CD4-positive, CD25-positive, alpha-beta regulatory T cell (primary cell): ENCODE measurements around the gene CAPZB. TPM values are rescaled to one million over a fixed set of nuclear protein-coding genes. Genes with fewer than 3 reads are reported as not detected.
A peak's percentile ranks its signal among the peaks of the same experiment; 100 is the strongest.

ENCODE experiments used
- ATAC-seq, 2 donors: fragments of 150-1000 bp; cut with Tn5 transposase; one replicate each; pipeline ENCODE4 v1.10.0; 2021; ENCODE audit warnings: low read depth in 2 of 2, moderate number of reproducible peaks in 2 of 2, moderate library complexity in 1 of 2
- DNase-seq, 3 donors: peaks; one replicate each; pipeline versions ENCODE4 v3.0.0 to v3.0.0-alpha.2; 2012 to 2022; ENCODE audit warnings: mixed read lengths in 1 of 3
- H3K27ac ChIP-seq: one replicate; pipeline ENCODE4 v1.7.0; 2013; ENCODE audit warnings: mild to moderate bottlenecking, low read length; ENCODE audit not compliant: insufficient read depth, poor library complexity, severe bottlenecking
- H3K27me3 ChIP-seq: one replicate; pipeline ENCODE4 v1.7.0; 2013; ENCODE audit warnings: low read length; ENCODE audit not compliant: control insufficient read depth, insufficient read depth
- H3K36me3 ChIP-seq: one replicate; pipeline ENCODE4 v1.7.0; 2013; ENCODE audit warnings: mild to moderate bottlenecking, low read length, moderate library complexity; ENCODE audit not compliant: control insufficient read depth, insufficient read depth
- H3K4me1 ChIP-seq: 2 replicates; pipeline ENCODE4 v1.7.0; 2013; ENCODE audit warnings: mild to moderate bottlenecking, low read length; ENCODE audit not compliant: insufficient read depth, control insufficient read depth, poor library complexity, severe bottlenecking
- H3K4me3 ChIP-seq: one replicate; pipeline ENCODE4 v1.7.0; 2013; ENCODE audit warnings: low read depth, mild to moderate bottlenecking, low read length, moderate library complexity
- H3K9me3 ChIP-seq, 2 experiments: 1 replicate in 1 of 2; 2 replicates in 1 of 2; pipeline ENCODE4 v1.7.0; 2013; ENCODE audit warnings: low read length in 2 of 2, mild to moderate bottlenecking in 1 of 2, moderate library complexity in 1 of 2; ENCODE audit not compliant: control insufficient read depth in 2 of 2
- H3K27ac Mint-ChIP-seq, 3 donors: one replicate each; pipeline ENCODE4 v1.8.0; 2020 to 2022; ENCODE audit warnings: mild to moderate bottlenecking in 3 of 3, mixed read lengths in 3 of 3, moderate library complexity in 2 of 3
- H3K27me3 Mint-ChIP-seq: one replicate; pipeline ENCODE4 v1.8.0; 2022; ENCODE audit warnings: mild to moderate bottlenecking, mixed read lengths
- H3K36me3 Mint-ChIP-seq: one replicate; pipeline ENCODE4 v1.8.0; 2020; ENCODE audit warnings: mixed read lengths
- H3K4me1 Mint-ChIP-seq, 4 donors: one replicate each; pipeline ENCODE4 v1.8.0; 2020 to 2022; ENCODE audit warnings: mixed read lengths in 4 of 4, mild to moderate bottlenecking in 1 of 4
- H3K4me3 Mint-ChIP-seq, 4 donors: one replicate each; pipeline ENCODE4 v1.8.0; 2020 to 2022; ENCODE audit warnings: mild to moderate bottlenecking in 4 of 4, mixed read lengths in 4 of 4, moderate library complexity in 3 of 4
- H3K9me3 Mint-ChIP-seq, 7 donors: one replicate each; pipeline ENCODE4 v1.8.0; 2020 to 2022; ENCODE audit warnings: mixed read lengths in 7 of 7, mild to moderate bottlenecking in 3 of 7, moderate library complexity in 2 of 7
- polyA plus RNA-seq, 4 donors: library from polyadenylated mRNA; unstranded; fragments of 300-500 nt; fragmentation: Illumina TruSeq; gene quantifications; one replicate each; pipeline ENCODE4 v1.2.3, GENCODE V29; 2021
- total RNA-seq: library from RNA; stranded (reverse); gene quantifications from one replicate; pipeline ENCODE4 v1.2.3, GENCODE V29; 2022

CAPZB gene
- total and polyA plus RNA-seq, 5 donors from 2014 or later, result 372 to 588 (median 462) TPM

GRCh38 chr1:19453741-19454201, 31.6 kb downstream of the CAPZB start:
- DNase-seq (no peak), ATAC-seq (peak in 1 of 2 donors; percentile 27)
- Mint-ChIP-seq H3K4me1 (peaks cover 23 to 97% (median 72%) of the 10 kb centered on the region in 4 donors), H3K27me3 (no peaks in the 10 kb centered on the region), H3K27ac (peak overlapping the region; percentile 57 to 88 (median 84)), H3K4me3 (peak overlapping the region in 2 of 4 donors; percentile 17 to 52), H3K36me3 (peaks cover 15% of the 10 kb centered on the region), H3K9me3 (no peaks in the 10 kb centered on the region)
- no peaks in the 10 kb centered on the region for H3K9me3 ChIP-seq
- H3K27ac ChIP-seq, result no peak overlapping the region
- H3K36me3 ChIP-seq, result peaks cover 11% of the 10 kb centered on the region
- H3K4me1 ChIP-seq, result peaks cover 65% of the 10 kb centered on the region
- H3K27me3 ChIP-seq, result no peaks in the 10 kb centered on the region
- no peak overlapping the region for H3K4me3 ChIP-seq

- no peak overlapping the region for H3K4me3 Mint-ChIP-seq
- no peak for ATAC-seq
- Histone ChIP-seq H3K4me1 (peaks cover 50% of the 10 kb centered on the region), H3K36me3 (peaks cover 26% of the 10 kb centered on the region), H3K27ac (no peak overlapping the region), H3K4me3 (no peak overlapping the region), H3K9me3 (no peaks in the 10 kb centered on the region), H3K27me3 (no peaks in the 10 kb centered on the region)
- H3K36me3 Mint-ChIP-seq, result peaks cover 15% of the 10 kb centered on the region
- H3K4me1 Mint-ChIP-seq, result peaks cover 23 to 97% (median 74%) of the 10 kb centered on the region in 4 donors
- no peak for DNase-seq
- no peaks in the 10 kb centered on the region for H3K9me3 Mint-ChIP-seq
- no peaks in the 10 kb centered on the region for H3K27me3 Mint-ChIP-seq
- H3K27ac Mint-ChIP-seq, result peak overlapping the region in 2 of 3 donors; percentile 29 to 77
Measured at GRCh38 chr1:19452221-19452663, 33.1 kb downstream of the CAPZB start.

- Histone ChIP-seq H3K27ac (no peak overlapping the region), H3K36me3 (peaks cover 26% of the 10 kb centered on the region), H3K4me1 (peaks cover 49% of the 10 kb centered on the region), H3K9me3 (no peaks in the 10 kb centered on the region), H3K27me3 (no peaks in the 10 kb centered on the region), H3K4me3 (no peak overlapping the region)
- ATAC-seq (no peak), DNase-seq (no peak)
- Mint-ChIP-seq H3K27ac (peak overlapping the region; percentile 77 to 94 (median 80)), H3K4me1 (peaks cover 25 to 95% (median 72%) of the 10 kb centered on the region in 4 donors), H3K9me3 (no peaks in the 10 kb centered on the region), H3K4me3 (peak overlapping the region in 3 of 4 donors; percentile 8 to 69 (median 10)), H3K36me3 (peaks cover 14% of the 10 kb centered on the region), H3K27me3 (no peaks in the 10 kb centered on the region)
Measured at GRCh38 chr1:19450811-19451515, 34.4 kb downstream of the CAPZB start.

GRCh38 chr1:19449454-19450228, 35.7 kb downstream of the CAPZB start:
- Histone ChIP-seq H3K4me3 (no peak overlapping the region), H3K27ac (peak overlapping the region; percentile 9), H3K9me3 (no peaks in the 10 kb centered on the region), H3K4me1 (peaks cover 43% of the 10 kb centered on the region), H3K36me3 (peaks cover 26% of the 10 kb centered on the region), H3K27me3 (no peaks in the 10 kb centered on the region)
- peaks cover 13% of the 10 kb centered on the region for H3K36me3 Mint-ChIP-seq
- peak overlapping the region in 1 of 3 donors; percentile 80 for H3K27ac Mint-ChIP-seq
- no peaks in the 10 kb centered on the region for H3K27me3 Mint-ChIP-seq
- DNase-seq (no peak), ATAC-seq (no peak)
- peaks cover 22 to 95% (median 71%) of the 10 kb centered on the region in 4 donors for H3K4me1 Mint-ChIP-seq
- H3K9me3 Mint-ChIP-seq, result no peaks in the 10 kb centered on the region
- H3K4me3 Mint-ChIP-seq, result no peak overlapping the region

- H3K27me3 Mint-ChIP-seq, result no peaks in the 10 kb centered on the region
- Histone ChIP-seq H3K9me3 (no peaks in the 10 kb centered on the region), H3K4me1 (peaks cover 41% of the 10 kb centered on the region), H3K27ac (no peak overlapping the region), H3K36me3 (peaks cover 26% of the 10 kb centered on the region), H3K27me3 (no peaks in the 10 kb centered on the region), H3K4me3 (no peak overlapping the region)
- no peaks in the 10 kb centered on the region for H3K9me3 Mint-ChIP-seq
- H3K36me3 Mint-ChIP-seq, result peaks cover 10% of the 10 kb centered on the region
- H3K27ac Mint-ChIP-seq, result peak overlapping the region; percentile 13 to 80 (median 39)
- H3K4me3 Mint-ChIP-seq, result peak overlapping the region in 1 of 4 donors; percentile 9
- DNase-seq, result no peak
- H3K4me1 Mint-ChIP-seq, result peaks cover 19 to 95% (median 70%) of the 10 kb centered on the region in 4 donors
- ATAC-seq, result no peak
Measured at GRCh38 chr1:19448491-19449439, 36.6 kb downstream of the CAPZB start.

GRCh38 chr1:19447550-19447949, 37.8 kb downstream of the CAPZB start:
- H3K4me1 ChIP-seq, result peaks cover 43% of the 10 kb centered on the region
- DNase-seq (no peak), ATAC-seq (no peak)
- no peak overlapping the region for H3K27ac ChIP-seq
- H3K4me1 Mint-ChIP-seq, result peaks cover 19 to 93% (median 69%) of the 10 kb centered on the region in 4 donors
- peaks cover 10% of the 10 kb centered on the region for H3K36me3 Mint-ChIP-seq
- H3K27ac Mint-ChIP-seq, result peak overlapping the region; percentile 43 to 80 (median 71)
- no peak overlapping the region for H3K4me3 ChIP-seq
- H3K27me3 ChIP-seq, result no peaks in the 10 kb centered on the region
- peaks cover 26% of the 10 kb centered on the region for H3K36me3 ChIP-seq
- H3K9me3 Mint-ChIP-seq, result no peaks in the 10 kb centered on the region
- no peaks in the 10 kb centered on the region for H3K27me3 Mint-ChIP-seq
- H3K4me3 Mint-ChIP-seq, result peak overlapping the region in 2 of 4 donors; percentile 12 to 22
- H3K9me3 ChIP-seq, result no peaks in the 10 kb centered on the region
